ENCODE measurements around the gene FRMD4B.
"Not testable (repeated sequence)": the region's sequence is repeated elsewhere in the genome, so short reads cannot be mapped to it uniquely, and the experiment has no call there.

Gene FRMD4B

DNA sequence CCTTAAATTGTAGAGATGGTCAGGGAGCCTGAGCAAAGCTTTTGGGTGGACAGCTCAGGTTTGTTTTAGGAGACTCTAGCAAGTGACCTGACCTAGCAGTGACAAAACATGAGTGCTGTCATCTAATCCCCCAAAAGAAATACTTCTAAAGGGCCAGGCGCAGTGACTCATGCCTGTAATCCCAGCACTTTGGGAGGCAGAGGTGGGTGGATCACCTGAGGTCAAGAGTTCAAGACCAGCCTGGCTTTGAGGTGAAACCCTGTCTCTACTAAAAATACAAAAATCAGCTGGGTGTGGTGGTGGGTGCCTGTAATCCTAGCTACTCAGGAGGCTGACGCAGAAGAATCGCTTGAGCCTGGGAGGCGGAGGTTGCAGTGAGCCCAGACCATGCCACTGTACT lies 150.7 kb downstream of the FRMD4B start:
- WGBS, 2 experiments (ENCODE audit: insufficient coverage in 2 of 2), result 85 to 88% methylated on average over 1 to 3 of the region's 4 CpGs
- H3K4me3 ChIP-seq (ENCODE audit: extremely low read depth, insufficient read depth, low read length, poor library complexity, severe bottlenecking); H3K9me3 ChIP-seq (ENCODE audit: control insufficient read depth, low read length); H3K27ac ChIP-seq (ENCODE audit: low read depth, low read length, severe bottlenecking): not testable (repeated sequence)
- Histone ChIP-seq H3K4me1 (ENCODE audit: control insufficient read depth, insufficient read depth, low read length, poor library complexity, severe bottlenecking) (peaks cover 44% of the 10 kb centered on the region), H3K36me3 (ENCODE audit: control insufficient read depth, insufficient read depth, low read length) (peaks cover 34% of the 10 kb centered on the region)

DNA sequence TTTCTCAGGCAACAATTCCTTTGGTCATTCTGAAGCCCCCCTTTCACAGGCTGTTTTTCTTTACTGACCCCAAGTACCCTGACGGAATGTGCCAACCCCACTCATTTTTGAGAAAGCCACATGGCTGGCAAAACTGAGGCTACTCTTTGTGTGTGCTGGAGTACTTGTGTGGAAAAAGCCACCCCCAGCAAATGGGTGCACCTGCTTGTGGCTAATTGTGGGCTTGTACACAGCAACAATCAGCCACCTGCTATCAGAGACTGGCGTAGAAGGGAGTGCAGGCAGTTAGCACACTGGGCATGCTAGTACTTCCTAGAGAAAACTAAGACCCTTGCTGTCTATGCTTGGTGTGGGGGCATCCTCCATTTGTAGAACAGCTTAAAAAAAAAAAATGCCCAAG lies 153.4 kb downstream of the FRMD4B start:
- WGBS, 2 experiments (ENCODE audit: insufficient coverage in 2 of 2), result 83 to 100% methylated on average over 1 of the region's 2 CpGs
- H3K27ac ChIP-seq (ENCODE audit: low read depth, low read length, severe bottlenecking), result peak overlapping the region; percentile 84

GRCh38 chr3:69231929-69232440 lies 153.9 kb downstream of the FRMD4B start:
- H3K4me3 ChIP-seq (ENCODE audit: extremely low read depth, insufficient read depth, low read length, poor library complexity, severe bottlenecking), result no peak overlapping the region
- no peaks in the 10 kb centered on the region for H3K9me3 ChIP-seq (ENCODE audit: control insufficient read depth, low read length)
- H3K36me3 ChIP-seq (ENCODE audit: control insufficient read depth, insufficient read depth, low read length), result peaks cover 45% of the 10 kb centered on the region
- 100% methylated on average over 3 to 4 of the region's 6 CpGs for WGBS, 2 experiments (ENCODE audit: insufficient coverage in 2 of 2)
- H3K27ac ChIP-seq (ENCODE audit: low read depth, low read length, severe bottlenecking), result peak overlapping the region; percentile 84
- H3K4me1 ChIP-seq (ENCODE audit: control insufficient read depth, insufficient read depth, low read length, poor library complexity, severe bottlenecking), result peaks cover 17% of the 10 kb centered on the region

More for the DNA sequence above, 153.4 kb downstream of the FRMD4B start:
- Histone ChIP-seq H3K4me3 (ENCODE audit: extremely low read depth, insufficient read depth, low read length, poor library complexity, severe bottlenecking) (no peak overlapping the region), H3K4me1 (ENCODE audit: control insufficient read depth, insufficient read depth, low read length, poor library complexity, severe bottlenecking) (peaks cover 22% of the 10 kb centered on the region), H3K9me3 (ENCODE audit: control insufficient read depth, low read length) (no peaks in the 10 kb centered on the region), H3K36me3 (ENCODE audit: control insufficient read depth, insufficient read depth, low read length) (peaks cover 45% of the 10 kb centered on the region)

GRCh38 chr3:69226071-69226470 lies 159.8 kb downstream of the FRMD4B start:
- H3K36me3 ChIP-seq (ENCODE audit: control insufficient read depth, insufficient read depth, low read length), result peaks cover 54% of the 10 kb centered on the region
- no peak overlapping the region for H3K27ac ChIP-seq (ENCODE audit: low read depth, low read length, severe bottlenecking)
- H3K4me1 ChIP-seq (ENCODE audit: control insufficient read depth, insufficient read depth, low read length, poor library complexity, severe bottlenecking), result no peaks in the 10 kb centered on the region
- WGBS, 2 experiments (ENCODE audit: insufficient coverage in 2 of 2), result 83% methylated on average over 1 of the region's 1 CpG; no CpG with 5 or more reads in 1 of the 2 experiments
- H3K9me3 ChIP-seq (ENCODE audit: control insufficient read depth, low read length), result no peaks in the 10 kb centered on the region
- no peak overlapping the region for H3K4me3 ChIP-seq (ENCODE audit: extremely low read depth, insufficient read depth, low read length, poor library complexity, severe bottlenecking)

DNA sequence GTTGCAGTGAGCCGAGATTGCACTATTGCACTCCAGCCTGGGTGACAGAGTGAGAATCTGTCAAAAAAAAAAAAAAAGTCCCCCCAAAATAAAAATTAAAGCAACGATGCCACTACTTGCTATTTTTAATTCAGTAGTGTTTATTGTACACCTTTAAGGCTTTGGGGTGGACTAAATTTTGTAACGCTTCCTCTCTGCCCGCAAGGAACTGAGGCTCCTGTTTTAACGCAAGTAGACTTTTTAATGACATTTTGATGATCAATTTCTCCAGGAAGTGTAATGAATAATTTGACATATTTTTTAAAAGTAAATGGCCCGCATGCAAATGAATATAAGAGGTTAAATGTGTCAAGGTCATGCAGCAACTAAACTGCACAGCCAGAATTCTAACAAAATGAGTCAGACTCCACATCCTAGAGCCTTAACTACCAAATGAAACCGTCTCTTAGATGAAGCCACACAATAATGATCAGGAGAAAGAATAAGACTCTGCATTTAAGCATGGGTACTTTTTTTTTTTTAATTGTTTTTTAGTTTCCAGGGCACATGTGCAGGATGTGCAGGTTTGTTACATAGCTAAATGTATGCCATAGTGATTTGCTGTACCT lies 166.7 kb downstream of the FRMD4B start:
- Histone ChIP-seq H3K27ac (ENCODE audit: low read depth, low read length, severe bottlenecking) (no peak overlapping the region), H3K4me3 (ENCODE audit: extremely low read depth, insufficient read depth, low read length, poor library complexity, severe bottlenecking) (no peak overlapping the region), H3K9me3 (ENCODE audit: control insufficient read depth, low read length) (no peaks in the 10 kb centered on the region), H3K36me3 (ENCODE audit: control insufficient read depth, insufficient read depth, low read length) (peaks cover 86% of the 10 kb centered on the region), H3K4me1 (ENCODE audit: control insufficient read depth, insufficient read depth, low read length, poor library complexity, severe bottlenecking) (no peaks in the 10 kb centered on the region)
- WGBS, 2 experiments (ENCODE audit: insufficient coverage in 2 of 2), result 100% methylated on average over 2 of the region's 7 CpGs; no CpG with 5 or more reads in 1 of the 2 experiments

- peaks cover 85% of the 10 kb centered on the region for H3K36me3 ChIP-seq (ENCODE audit: control insufficient read depth, insufficient read depth, low read length)
- H3K4me1 ChIP-seq (ENCODE audit: control insufficient read depth, insufficient read depth, low read length, poor library complexity, severe bottlenecking), result no peaks in the 10 kb centered on the region
- no peak overlapping the region for H3K4me3 ChIP-seq (ENCODE audit: extremely low read depth, insufficient read depth, low read length, poor library complexity, severe bottlenecking)
- H3K9me3 ChIP-seq (ENCODE audit: control insufficient read depth, low read length), result no peaks in the 10 kb centered on the region
- H3K27ac ChIP-seq (ENCODE audit: low read depth, low read length, severe bottlenecking), result no peak overlapping the region
- 80% methylated on average over 1 of the region's 6 CpGs; no CpG with 5 or more reads in 1 of the 2 experiments for WGBS, 2 experiments (ENCODE audit: insufficient coverage in 2 of 2)
These were observed 167.8 kb downstream of the FRMD4B start for GRCh38 chr3:69218079-69218478.

- Histone ChIP-seq H3K9me3 (ENCODE audit: control insufficient read depth, low read length) (no peaks in the 10 kb centered on the region), H3K36me3 (ENCODE audit: control insufficient read depth, insufficient read depth, low read length) (peaks cover 81% of the 10 kb centered on the region), H3K4me3 (ENCODE audit: extremely low read depth, insufficient read depth, low read length, poor library complexity, severe bottlenecking) (no peak overlapping the region), H3K27ac (ENCODE audit: low read depth, low read length, severe bottlenecking) (no peak overlapping the region), H3K4me1 (ENCODE audit: control insufficient read depth, insufficient read depth, low read length, poor library complexity, severe bottlenecking) (no peaks in the 10 kb centered on the region)
- 88% methylated on average over 1 of the region's 5 CpGs; no CpG with 5 or more reads in 1 of the 2 experiments for WGBS, 2 experiments (ENCODE audit: insufficient coverage in 2 of 2)
These were observed 168.9 kb downstream of the FRMD4B start for GRCh38 chr3:69216981-69217380.

GRCh38 chr3:69214241-69214640 lies 171.6 kb downstream of the FRMD4B start:
- H3K4me3 ChIP-seq (ENCODE audit: extremely low read depth, insufficient read depth, low read length, poor library complexity, severe bottlenecking), result no peak overlapping the region
- 62 to 91% methylated on average over 2 to 3 of the region's 3 CpGs for WGBS, 2 experiments (ENCODE audit: insufficient coverage in 2 of 2)
- no peak overlapping the region for H3K27ac ChIP-seq (ENCODE audit: low read depth, low read length, severe bottlenecking)
- no peaks in the 10 kb centered on the region for H3K9me3 ChIP-seq (ENCODE audit: control insufficient read depth, low read length)
- no peaks in the 10 kb centered on the region for H3K4me1 ChIP-seq (ENCODE audit: control insufficient read depth, insufficient read depth, low read length, poor library complexity, severe bottlenecking)
- peaks cover 78% of the 10 kb centered on the region for H3K36me3 ChIP-seq (ENCODE audit: control insufficient read depth, insufficient read depth, low read length)

DNA sequence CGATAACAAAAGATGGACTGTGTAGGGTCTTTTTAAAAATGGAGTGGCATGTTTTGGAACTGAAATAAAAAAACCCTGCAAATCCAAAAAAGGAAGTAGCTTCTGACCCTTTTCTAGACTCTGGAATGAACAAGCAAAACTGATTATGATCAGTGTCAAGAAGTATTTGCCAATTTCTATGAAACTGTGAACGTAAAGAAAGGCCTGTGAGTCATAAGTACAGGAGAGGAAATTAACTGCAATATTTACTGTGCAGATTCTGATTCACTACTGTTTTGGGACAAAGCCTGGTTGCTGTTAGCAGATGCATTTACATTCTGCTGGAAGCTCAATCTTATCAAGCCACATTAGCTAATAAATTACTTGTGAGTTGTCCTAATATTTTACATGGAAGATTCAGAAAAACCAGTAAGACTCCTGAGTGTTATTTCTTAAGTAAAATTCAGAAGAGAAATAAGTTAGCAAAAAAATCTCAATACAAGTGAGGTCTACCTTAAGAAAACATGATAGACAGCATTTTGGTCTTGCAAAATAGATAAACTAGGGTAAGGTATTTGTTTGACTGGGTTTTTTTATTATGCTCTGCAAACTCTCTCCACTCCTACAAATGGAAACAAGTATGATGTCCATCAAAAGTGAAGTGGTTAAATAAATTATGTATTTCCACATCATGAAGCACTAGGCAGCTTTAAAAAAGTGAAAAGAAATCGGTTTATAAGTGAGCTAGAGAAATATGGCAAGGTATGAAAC lies 173.3 kb downstream of the FRMD4B start:
- Histone ChIP-seq H3K4me3 (ENCODE audit: extremely low read depth, insufficient read depth, low read length, poor library complexity, severe bottlenecking) (no peak overlapping the region), H3K9me3 (ENCODE audit: control insufficient read depth, low read length) (no peaks in the 10 kb centered on the region), H3K36me3 (ENCODE audit: control insufficient read depth, insufficient read depth, low read length) (peaks cover 73% of the 10 kb centered on the region), H3K4me1 (ENCODE audit: control insufficient read depth, insufficient read depth, low read length, poor library complexity, severe bottlenecking) (no peaks in the 10 kb centered on the region), H3K27ac (ENCODE audit: low read depth, low read length, severe bottlenecking) (no peak overlapping the region)
- WGBS, 2 experiments (ENCODE audit: insufficient coverage in 2 of 2), result 88 to 100% methylated on average over 1 of the region's 3 CpGs

- no peaks in the 10 kb centered on the region for H3K9me3 ChIP-seq (ENCODE audit: control insufficient read depth, low read length)
- no peak overlapping the region for H3K4me3 ChIP-seq (ENCODE audit: extremely low read depth, insufficient read depth, low read length, poor library complexity, severe bottlenecking)
- 94 to 100% methylated on average over 3 to 4 of the region's 5 CpGs for WGBS, 2 experiments (ENCODE audit: insufficient coverage in 2 of 2)
- no peak overlapping the region for H3K27ac ChIP-seq (ENCODE audit: low read depth, low read length, severe bottlenecking)
- no peaks in the 10 kb centered on the region for H3K4me1 ChIP-seq (ENCODE audit: control insufficient read depth, insufficient read depth, low read length, poor library complexity, severe bottlenecking)
- H3K36me3 ChIP-seq (ENCODE audit: control insufficient read depth, insufficient read depth, low read length), result peaks cover 62% of the 10 kb centered on the region
These were observed 175.7 kb downstream of the FRMD4B start for GRCh38 chr3:69210068-69210730.
